H9 (cell line): ENCODE results near the gene METTL1. TPM values are rescaled to one million over a fixed set of nuclear protein-coding genes. Genes with fewer than 3 reads are reported as not detected.

Source experiments
- DNase-seq: peaks from one replicate; pipeline ENCODE4 v3.0.0-alpha.2; 2017
- H2AFZ ChIP-seq: one replicate; pipeline ENCODE4 v1.6.1; 2013; ENCODE audit warnings: mild to moderate bottlenecking, low read length, control low read depth, moderate library complexity
- H2AK5ac ChIP-seq: 2 replicates; pipeline ENCODE4 v1.6.1; 2013; ENCODE audit warnings: low read length, control low read depth, mixed read lengths; ENCODE audit not compliant: insufficient read length
- H2BK120ac ChIP-seq: one replicate; pipeline ENCODE4 v1.6.1; 2013; ENCODE audit warnings: low read depth, mild to moderate bottlenecking, low read length, control low read depth, inconsistent platforms; ENCODE audit not compliant: poor library complexity, severe bottlenecking
- H2BK12ac ChIP-seq: 2 replicates; pipeline ENCODE4 v1.6.1; 2013; ENCODE audit warnings: low read length, control low read depth, mixed read lengths, low read depth; ENCODE audit not compliant: insufficient read length
- H2BK15ac ChIP-seq: 2 replicates; pipeline ENCODE4 v1.6.1; 2013; ENCODE audit warnings: low read depth, low read length, control low read depth
- H2BK20ac ChIP-seq: one replicate; pipeline ENCODE4 v1.6.1; 2013; ENCODE audit warnings: low read depth, mild to moderate bottlenecking, low read length, control low read depth, inconsistent platforms; ENCODE audit not compliant: poor library complexity, severe bottlenecking
- H2BK5ac ChIP-seq: 2 replicates; pipeline ENCODE4 v1.6.1; 2013; ENCODE audit warnings: low read length, control low read depth, mixed read lengths; ENCODE audit not compliant: insufficient read length
- H3K14ac ChIP-seq: 2 replicates; pipeline ENCODE4 v1.6.1; 2013; ENCODE audit warnings: low read length, control low read depth; ENCODE audit not compliant: insufficient read depth
- H3K18ac ChIP-seq: 2 replicates; pipeline ENCODE4 v1.6.1; 2013; ENCODE audit warnings: low read depth, mild to moderate bottlenecking, mixed read lengths, low read length, control low read depth; ENCODE audit not compliant: insufficient read length
- H3K23ac ChIP-seq: 2 replicates; pipeline ENCODE4 v1.6.1; 2013; ENCODE audit warnings: low read length, control low read depth, mixed read lengths, low read depth; ENCODE audit not compliant: insufficient read length
- H3K23me2 ChIP-seq: 2 replicates; pipeline ENCODE4 v1.6.1; 2013; ENCODE audit warnings: low read depth, mild to moderate bottlenecking, mixed read lengths, low read length, control low read depth; ENCODE audit not compliant: insufficient read length, poor library complexity, severe bottlenecking
- H3K27ac ChIP-seq: 2 replicates; pipeline ENCODE4 v1.5.1; 2013; ENCODE audit warnings: low read length, control low read depth, mixed read lengths, low read depth; ENCODE audit not compliant: insufficient read length
- H3K27me3 ChIP-seq: 2 replicates; pipeline ENCODE4 v1.6.1; 2013; ENCODE audit warnings: low read length, control low read depth, inconsistent platforms; ENCODE audit not compliant: insufficient read depth
- H3K4ac ChIP-seq: 2 replicates; pipeline ENCODE4 v1.6.1; 2013; ENCODE audit warnings: low read depth, mild to moderate bottlenecking, control low read depth, inconsistent platforms, low read length, moderate library complexity
- H3K4me1 ChIP-seq: 2 replicates; pipeline ENCODE4 v1.6.1; 2013; ENCODE audit warnings: low read length, control low read depth, inconsistent platforms; ENCODE audit not compliant: insufficient read depth
- H3K4me2 ChIP-seq: 2 replicates; pipeline ENCODE4 v1.6.1; 2013; ENCODE audit warnings: low read length, control low read depth, mixed read lengths; ENCODE audit not compliant: insufficient read length, insufficient read depth
- H3K56ac ChIP-seq: 2 replicates; pipeline ENCODE4 v1.6.1; 2013; ENCODE audit warnings: low read depth, mild to moderate bottlenecking, mixed read lengths, low read length, control low read depth; ENCODE audit not compliant: insufficient read length
- H3K79me1 ChIP-seq: 2 replicates; pipeline ENCODE4 v1.6.1; 2013; ENCODE audit warnings: low read depth, mild to moderate bottlenecking, moderate library complexity, low read length, control low read depth, inconsistent platforms; ENCODE audit not compliant: insufficient read depth, poor library complexity, severe bottlenecking
- H3K79me2 ChIP-seq: 2 replicates; pipeline ENCODE4 v1.6.1; 2013; ENCODE audit warnings: low read length, control low read depth, inconsistent platforms; ENCODE audit not compliant: insufficient read depth
- H3K9ac ChIP-seq: 2 replicates; pipeline ENCODE4 v1.6.1; 2013; ENCODE audit warnings: low read length, control low read depth, mixed read lengths; ENCODE audit not compliant: insufficient read length; ENCODE audit errors: extremely low read depth
- H3K9me3 ChIP-seq: one replicate; pipeline ENCODE4 v1.6.1; 2013; ENCODE audit warnings: low read depth, low read length, inconsistent platforms; ENCODE audit not compliant: control insufficient read depth
- H3T11ph ChIP-seq: one replicate; pipeline ENCODE4 v1.6.1; 2013; ENCODE audit warnings: mild to moderate bottlenecking, low read length, control low read depth, inconsistent platforms
- H4K20me1 ChIP-seq: one replicate; pipeline ENCODE4 v1.6.1; 2013; ENCODE audit not compliant: control insufficient read depth, insufficient read length, insufficient read depth
- H4K5ac ChIP-seq: 2 replicates; pipeline ENCODE4 v1.6.1; 2013; ENCODE audit warnings: low read depth, mild to moderate bottlenecking, mixed read lengths, low read length, control low read depth; ENCODE audit not compliant: insufficient read length
- H4K8ac ChIP-seq: replicated peaks from 2 replicates; pipeline ENCODE4 v1.6.1; 2013; ENCODE audit warnings: low read length, control low read depth, mixed read lengths, low read depth; ENCODE audit not compliant: insufficient read length
- H4K91ac ChIP-seq: 2 replicates; pipeline ENCODE4 v1.6.1; 2013; ENCODE audit warnings: low read depth, mild to moderate bottlenecking, moderate library complexity, mixed read lengths, low read length, control low read depth; ENCODE audit not compliant: insufficient read length
- H3K27ac Mint-ChIP-seq, 3 experiments: 2 replicates in 2 of 3; 3 replicates in 1 of 3; pipeline ENCODE4 v1.8.0; 2020 to 2021; ENCODE audit warnings: mixed read lengths in 3 of 3, mild to moderate bottlenecking in 1 of 3, moderate library complexity in 1 of 3
- H3K27me3 Mint-ChIP-seq: 2 replicates; pipeline ENCODE4 v1.8.0; 2021; ENCODE audit warnings: low read depth, mild to moderate bottlenecking, moderate library complexity, mixed read lengths
- H3K36me3 Mint-ChIP-seq, 3 experiments: 2 replicates in 2 of 3; 3 replicates in 1 of 3; pipeline ENCODE4 v1.8.0; 2020 to 2021; ENCODE audit warnings: low read depth in 3 of 3, mixed read lengths in 3 of 3; ENCODE audit not compliant: insufficient read depth in 1 of 3
- H3K4me1 Mint-ChIP-seq, 2 experiments: 2 replicates each; pipeline ENCODE4 v1.8.0; 2020; ENCODE audit warnings: mixed read lengths in 2 of 2
- H3K4me3 Mint-ChIP-seq, 2 experiments: 2 replicates in 1 of 2; 3 replicates in 1 of 2; pipeline ENCODE4 v1.8.0; 2020 to 2021; ENCODE audit warnings: mild to moderate bottlenecking in 2 of 2, mixed read lengths in 2 of 2, moderate library complexity in 1 of 2
- H3K9me3 Mint-ChIP-seq, 2 experiments: 2 replicates in 1 of 2; 3 replicates in 1 of 2; pipeline ENCODE4 v1.8.0; 2020; ENCODE audit warnings: mild to moderate bottlenecking in 2 of 2, mixed read lengths in 2 of 2, moderate library complexity in 1 of 2
- WGBS: extraction: QIAGEN DNeasy Blood & Tissue Kit; methylation state at CpG from one replicate; pipeline ENCODE4 v1.1.7; 2013; ENCODE audit warnings: missing lambda C conversion rate, low lambda C conversion rate, mixed read lengths; ENCODE audit not compliant: insufficient read length; ENCODE audit errors: extremely low coverage; 5-methylcytosine and 5-hydroxymethylcytosine counted together
- total RNA-seq: library from RNA; stranded (reverse); gene quantifications from 2 replicates; pipeline ENCODE4 v1.2.1, GENCODE V29; 2021
- TF ChIP-seq, protein P1 (sequence below): fragments of 200-600 bp; sonication (generic); conservative IDR thresholded peaks from 3 replicates; pipeline ENCODE4 v1.8.0; 2021; ENCODE audit warnings: antibody characterized with exemption, mild to moderate bottlenecking

Gene METTL1
- total RNA-seq, 1 experiment from 2014 or later = 58.4 TPM

DNA sequence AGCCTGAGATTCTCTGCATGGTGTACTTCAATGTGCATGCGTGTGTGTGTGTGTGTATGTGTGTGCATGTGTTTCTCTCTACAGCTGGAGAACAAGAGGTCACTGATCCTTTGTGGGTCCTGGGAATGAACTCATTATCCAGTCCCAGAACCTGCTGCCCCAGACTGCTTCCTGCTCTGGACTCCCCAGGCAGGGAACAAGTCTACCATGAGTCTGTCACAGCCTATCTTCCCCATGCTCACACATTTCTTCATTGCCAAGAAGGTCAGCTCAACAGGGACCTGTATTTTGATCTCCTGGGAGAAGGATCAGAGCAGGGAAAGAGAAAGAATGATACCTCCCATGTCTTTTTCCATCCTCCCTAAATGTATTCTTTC, 30.5 kb downstream of the METTL1 start:
- Mint-ChIP-seq H3K4me1 (peaks cover 29 to 30% of the 10 kb centered on the region in 2 experiments), H3K27ac (peak overlapping the region in 1 of 3 experiments; percentile 12; a peak in 1 of 7 replicates), H3K4me3 (0 out of 5 replicates have a peak overlapping the region, but pooled peaks of 1 of the 2 experiments have one; percentile 13), H3K36me3 (peaks cover 0 to 10% (median 4%) of the 10 kb centered on the region in 3 experiments; a peak in 6 of 7 replicates), H3K9me3 (no peaks in the 10 kb centered on the region; a peak in 1 of 5 replicates), H3K27me3 (peaks cover 66% of the 10 kb centered on the region)
- no CpG with 5 or more reads among the region's 1 CpG for WGBS
- H2BK20ac ChIP-seq = no peak overlapping the region
- TF ChIP-seq, protein P1, sequence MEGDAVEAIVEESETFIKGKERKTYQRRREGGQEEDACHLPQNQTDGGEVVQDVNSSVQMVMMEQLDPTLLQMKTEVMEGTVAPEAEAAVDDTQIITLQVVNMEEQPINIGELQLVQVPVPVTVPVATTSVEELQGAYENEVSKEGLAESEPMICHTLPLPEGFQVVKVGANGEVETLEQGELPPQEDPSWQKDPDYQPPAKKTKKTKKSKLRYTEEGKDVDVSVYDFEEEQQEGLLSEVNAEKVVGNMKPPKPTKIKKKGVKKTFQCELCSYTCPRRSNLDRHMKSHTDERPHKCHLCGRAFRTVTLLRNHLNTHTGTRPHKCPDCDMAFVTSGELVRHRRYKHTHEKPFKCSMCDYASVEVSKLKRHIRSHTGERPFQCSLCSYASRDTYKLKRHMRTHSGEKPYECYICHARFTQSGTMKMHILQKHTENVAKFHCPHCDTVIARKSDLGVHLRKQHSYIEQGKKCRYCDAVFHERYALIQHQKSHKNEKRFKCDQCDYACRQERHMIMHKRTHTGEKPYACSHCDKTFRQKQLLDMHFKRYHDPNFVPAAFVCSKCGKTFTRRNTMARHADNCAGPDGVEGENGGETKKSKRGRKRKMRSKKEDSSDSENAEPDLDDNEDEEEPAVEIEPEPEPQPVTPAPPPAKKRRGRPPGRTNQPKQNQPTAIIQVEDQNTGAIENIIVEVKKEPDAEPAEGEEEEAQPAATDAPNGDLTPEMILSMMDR = no peak
- H2AK5ac ChIP-seq = no peak overlapping the region
- H2BK12ac ChIP-seq = no peak overlapping the region
- no peaks in the 10 kb centered on the region for H3K9me3 ChIP-seq
- H4K5ac ChIP-seq = no peak overlapping the region
- H3K23ac ChIP-seq = no peak overlapping the region
- no peak overlapping the region for H3K4me2 ChIP-seq
- no peaks in the 10 kb centered on the region for H4K20me1 ChIP-seq
- H3K79me2 ChIP-seq = no peaks in the 10 kb centered on the region
- H3K79me1 ChIP-seq = no peaks in the 10 kb centered on the region
- H2BK15ac ChIP-seq = no peak overlapping the region
- peaks cover 13% of the 10 kb centered on the region for H3K23me2 ChIP-seq
- no peak overlapping the region for H4K91ac ChIP-seq
- peaks cover 42% of the 10 kb centered on the region for H3K27me3 ChIP-seq
- H3T11ph ChIP-seq = no peak overlapping the region
- H3K27ac ChIP-seq = no peak overlapping the region
- H3K9ac ChIP-seq = no peak overlapping the region
- H3K4ac ChIP-seq = no peak overlapping the region
- no peak for DNase-seq
- H2BK120ac ChIP-seq = no peak overlapping the region
- peaks cover 2% of the 10 kb centered on the region; the same call in 1 of the 2 replicates for H3K4me1 ChIP-seq
- no peak overlapping the region for H4K8ac ChIP-seq
- no peak overlapping the region for H3K56ac ChIP-seq
- no peak overlapping the region for H2AFZ ChIP-seq
- H3K14ac ChIP-seq = no peak overlapping the region
- no peak overlapping the region for H2BK5ac ChIP-seq
- no peak overlapping the region for H3K18ac ChIP-seq
